Neuronal stem cell (in vitro differentiated cells): ENCODE data around the gene FUBP3.

ENCODE experiments used
- DNase-seq: peaks from one replicate; pipeline ENCODE4 v3.0.0-alpha.2; 2013; ENCODE audit warnings: low spot score
- H2AFZ ChIP-seq: one replicate; pipeline ENCODE4 v1.6.1; 2013; ENCODE audit warnings: mild to moderate bottlenecking, low read length, inconsistent platforms
- H2AK5ac ChIP-seq: 2 replicates; pipeline ENCODE4 v1.6.1; 2013; ENCODE audit warnings: low read depth, mild to moderate bottlenecking, inconsistent platforms, low read length, moderate library complexity, mixed read lengths
- H2BK120ac ChIP-seq: 2 replicates; pipeline ENCODE4 v1.6.1; 2013; ENCODE audit warnings: low read depth, mild to moderate bottlenecking, inconsistent platforms, low read length, moderate library complexity, mixed read lengths
- H2BK12ac ChIP-seq: one replicate; pipeline ENCODE4 v1.6.1; 2013; ENCODE audit warnings: low read length, inconsistent platforms
- H2BK15ac ChIP-seq: 2 replicates; pipeline ENCODE4 v1.6.1; 2013; ENCODE audit warnings: mild to moderate bottlenecking, low read length, inconsistent platforms, mixed read lengths
- H2BK5ac ChIP-seq: one replicate; pipeline ENCODE4 v1.6.1; 2013; ENCODE audit warnings: inconsistent platforms, mild to moderate bottlenecking, low read length, moderate library complexity
- H3K14ac ChIP-seq: one replicate; pipeline ENCODE4 v1.6.1; 2013; ENCODE audit warnings: low read length, inconsistent platforms
- H3K18ac ChIP-seq: 2 replicates; pipeline ENCODE4 v1.6.1; 2013; ENCODE audit warnings: low read length, inconsistent platforms
- H3K23ac ChIP-seq: 2 replicates; pipeline ENCODE4 v1.6.1; 2013; ENCODE audit warnings: low read depth, mild to moderate bottlenecking, mixed read lengths, low read length, inconsistent platforms; ENCODE audit not compliant: poor library complexity
- H3K27ac ChIP-seq: replicated peaks from 3 replicates; pipeline ENCODE4 v1.5.1; 2013; ENCODE audit warnings: low read length, inconsistent platforms
- H3K27me3 ChIP-seq, 3 experiments: 2 replicates each; pipeline ENCODE4 v1.6.1; 2013; ENCODE audit warnings: low read length in 3 of 3, mild to moderate bottlenecking in 2 of 3, inconsistent platforms in 1 of 3, low read depth in 1 of 3, mixed read lengths in 1 of 3, moderate library complexity in 1 of 3; ENCODE audit not compliant: control insufficient read depth in 3 of 3, insufficient read depth in 3 of 3
- H3K36me3 ChIP-seq, 2 donors: replicated peaks in 1 of 2; 2 replicates each; pipeline ENCODE4 v1.6.1; 2013; ENCODE audit warnings: low read length in 2 of 2; ENCODE audit not compliant: control insufficient read depth in 2 of 2, insufficient read depth in 2 of 2
- H3K4ac ChIP-seq: 2 replicates; pipeline ENCODE4 v1.6.1; 2013; ENCODE audit warnings: inconsistent platforms, mild to moderate bottlenecking, low read length, moderate library complexity
- H3K4me1 ChIP-seq, 2 donors: 1 replicate in 1 of 2; 2 replicates in 1 of 2; pipeline ENCODE4 v1.6.1; 2013; ENCODE audit warnings: low read length in 2 of 2, low read depth in 1 of 2; ENCODE audit not compliant: control insufficient read depth in 2 of 2, insufficient read depth in 1 of 2
- H3K4me2 ChIP-seq: one replicate; pipeline ENCODE4 v1.6.1; 2013; ENCODE audit warnings: mild to moderate bottlenecking, low read length, inconsistent platforms; ENCODE audit not compliant: insufficient read depth, poor library complexity, severe bottlenecking
- H3K4me3 ChIP-seq, 2 donors: 2 replicates each; pipeline ENCODE4 v1.5.1; 2013; ENCODE audit warnings: low read length in 2 of 2, mild to moderate bottlenecking in 2 of 2, inconsistent platforms in 1 of 2, moderate library complexity in 1 of 2
- H3K79me1 ChIP-seq: one replicate; pipeline ENCODE4 v1.6.1; 2013; ENCODE audit warnings: low read depth, mild to moderate bottlenecking, inconsistent platforms, low read length, moderate library complexity
- H3K9ac ChIP-seq: one replicate; pipeline ENCODE4 v1.6.1; 2013; ENCODE audit warnings: mild to moderate bottlenecking, low read depth, low read length, inconsistent platforms; ENCODE audit not compliant: poor library complexity
- H3K9me3 ChIP-seq, 2 donors: replicated peaks in 1 of 2; 2 replicates each; pipeline versions ENCODE3 to v1.6.1; 2013; ENCODE audit warnings: low read length in 2 of 2, mild to moderate bottlenecking in 2 of 2, inconsistent platforms in 1 of 2, low read depth in 1 of 2, mixed read lengths in 1 of 2, moderate library complexity in 1 of 2; ENCODE audit not compliant: control insufficient read depth in 2 of 2, insufficient read depth in 1 of 2
- H4K8ac ChIP-seq: one replicate; pipeline ENCODE4 v1.6.1; 2013; ENCODE audit warnings: low read depth, mild to moderate bottlenecking, inconsistent platforms, low read length, moderate library complexity
- H4K91ac ChIP-seq: one replicate; pipeline ENCODE4 v1.6.1; 2013; ENCODE audit warnings: low read length, low read depth, mild to moderate bottlenecking, inconsistent platforms; ENCODE audit not compliant: poor library complexity
- WGBS, 2 donors: extraction: QIAGEN DNeasy Blood & Tissue Kit; methylation state at CpG; one replicate each; pipeline ENCODE4 v1.1.7; 2013; ENCODE audit warnings: missing lambda C conversion rate in 2 of 2, mixed read lengths in 1 of 2; ENCODE audit not compliant: insufficient read length in 2 of 2, insufficient replicate concordance in 1 of 2; ENCODE audit errors: extremely low coverage in 2 of 2; 5-methylcytosine and 5-hydroxymethylcytosine counted together

FUBP3 gene

DNA sequence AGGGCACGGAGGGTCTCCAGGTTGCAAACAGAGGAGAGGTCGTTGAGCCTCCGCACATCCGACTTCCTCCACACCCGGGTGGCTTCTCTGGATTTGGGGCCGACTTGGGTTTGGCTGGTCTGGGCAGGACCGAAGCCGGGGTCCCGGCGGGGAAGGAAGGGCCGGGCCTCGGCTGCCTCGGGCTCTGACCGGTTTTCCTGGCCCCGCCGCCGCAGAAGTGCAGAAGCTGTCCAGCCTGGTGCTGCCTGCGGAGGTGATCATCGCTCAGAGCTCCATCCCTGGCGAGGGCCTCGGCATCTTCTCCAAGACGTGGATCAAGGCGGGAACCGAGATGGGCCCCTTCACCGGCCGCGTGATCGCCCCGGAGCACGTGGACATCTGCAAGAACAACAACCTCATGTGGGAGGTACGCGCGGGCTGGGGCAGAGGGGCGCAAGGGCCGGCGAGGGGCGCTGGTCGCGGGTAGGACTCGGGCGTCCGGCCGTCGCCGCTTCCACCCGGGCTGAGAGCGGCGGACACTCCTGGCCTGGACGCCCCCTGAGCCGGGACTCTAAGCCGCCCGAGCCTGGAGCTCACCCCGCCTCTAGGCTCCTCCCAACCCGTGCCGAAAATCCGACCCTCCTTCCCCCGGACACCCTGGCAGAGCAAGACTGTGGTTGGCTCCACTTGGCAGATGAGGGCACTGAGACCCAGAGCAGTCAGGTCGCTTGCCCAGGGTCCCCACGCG is 87.2 kb downstream of the FUBP3 start:
- Histone ChIP-seq H3K9ac (no peak overlapping the region), H3K9me3 (peaks cover 0 to 2% of the 10 kb centered on the region in 2 donors), H3K4me1 (peaks cover 3 to 20% of the 10 kb centered on the region in 2 donors), H2BK5ac (no peak overlapping the region), H2AFZ (peak overlapping the region; percentile 39), H2BK120ac (no peak overlapping the region), H3K79me1 (no peaks in the 10 kb centered on the region), H3K23ac (peak overlapping the region; percentile 46), H3K4me3 (no peak overlapping the region), H4K8ac (no peak overlapping the region), H3K36me3 (no peaks in the 10 kb centered on the region), H2BK15ac (peak overlapping the region; percentile 62), H3K14ac (no peak overlapping the region), H2BK12ac (peak overlapping the region; percentile 60), H3K4me2 (peak overlapping the region; percentile 50), H3K18ac (peak overlapping the region; percentile 73), H4K91ac (no peak overlapping the region), H3K27me3 (peaks cover 49 to 91% (median 78%) of the 10 kb centered on the region in 3 experiments), H3K4ac (no peak overlapping the region), H3K27ac (no peak overlapping the region), H2AK5ac (peak overlapping the region; percentile 24)
- no CpG with 5 or more reads among the region's 60 CpGs for WGBS, 2 donors
- DNase-seq, result no peak

DNA sequence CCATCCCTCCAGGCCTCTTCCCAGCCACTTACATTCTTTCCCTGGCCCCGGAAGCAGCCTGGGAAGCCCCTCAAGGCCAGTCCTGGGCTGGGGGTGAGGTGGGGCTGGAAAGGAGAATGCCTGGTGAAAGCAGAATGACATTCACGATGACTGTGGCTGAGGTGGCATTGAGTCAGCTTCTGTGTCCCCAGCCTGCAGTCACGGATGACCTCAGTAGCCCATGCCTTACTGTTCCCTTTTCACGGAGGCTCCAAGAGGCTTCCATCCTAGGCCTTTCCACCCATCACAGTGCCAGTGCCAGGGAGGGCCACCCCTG is 87.7 kb downstream of the FUBP3 start:
- Histone ChIP-seq H4K91ac (no peak overlapping the region), H2AFZ (no peak overlapping the region), H3K27me3 (peaks cover 44 to 91% (median 73%) of the 10 kb centered on the region in 3 experiments), H3K9me3 (peaks cover 0 to 2% of the 10 kb centered on the region in 2 donors), H3K9ac (no peak overlapping the region), H2AK5ac (peak overlapping the region; percentile 24), H3K79me1 (no peaks in the 10 kb centered on the region), H2BK15ac (peak overlapping the region; percentile 62), H3K4me3 (no peak overlapping the region), H3K14ac (no peak overlapping the region), H3K27ac (no peak overlapping the region), H2BK120ac (no peak overlapping the region), H3K4me1 (peaks cover 3 to 17% of the 10 kb centered on the region in 2 donors), H4K8ac (no peak overlapping the region), H3K23ac (peak overlapping the region; percentile 46), H2BK5ac (no peak overlapping the region), H3K4me2 (no peak overlapping the region), H2BK12ac (no peak overlapping the region), H3K18ac (peak overlapping the region; percentile 73), H3K4ac (no peak overlapping the region), H3K36me3 (no peaks in the 10 kb centered on the region)
- WGBS, 2 donors, result no CpG with 5 or more reads among the region's 4 CpGs
- DNase-seq, result no peak

DNA sequence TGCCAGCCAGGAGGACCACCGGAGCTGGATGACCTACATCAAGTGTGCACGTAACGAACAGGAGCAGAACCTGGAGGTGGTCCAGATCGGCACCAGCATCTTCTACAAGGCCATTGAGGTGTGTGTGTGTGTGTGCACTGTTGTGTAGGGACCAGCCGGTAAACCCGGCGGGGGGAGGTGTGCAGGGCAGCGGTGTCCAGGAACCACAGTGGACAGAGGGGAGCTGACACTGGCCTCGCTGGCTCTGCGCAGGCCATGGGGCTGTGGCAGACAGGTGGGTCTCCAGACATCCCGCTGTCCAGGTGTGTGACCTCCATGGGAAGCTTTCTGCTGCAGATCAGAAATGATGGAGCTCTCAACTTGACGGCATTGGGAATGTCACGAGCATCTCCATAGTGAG is 88.8 kb downstream of the FUBP3 start:
- Histone ChIP-seq H2AFZ (no peak overlapping the region), H3K9me3 (no peaks in the 10 kb centered on the region), H3K4ac (no peak overlapping the region), H4K8ac (no peak overlapping the region), H3K23ac (peak overlapping the region; percentile 56), H3K4me3 (no peak overlapping the region), H2BK120ac (no peak overlapping the region), H3K4me2 (no peak overlapping the region), H3K27ac (no peak overlapping the region), H2BK5ac (no peak overlapping the region), H2BK12ac (no peak overlapping the region), H3K18ac (no peak overlapping the region), H3K4me1 (peaks cover 3 to 12% of the 10 kb centered on the region in 2 donors), H3K14ac (no peak overlapping the region), H4K91ac (no peak overlapping the region), H3K79me1 (no peaks in the 10 kb centered on the region), H2BK15ac (no peak overlapping the region), H3K27me3 (peaks cover 33 to 89% (median 61%) of the 10 kb centered on the region in 3 experiments), H3K36me3 (no peaks in the 10 kb centered on the region), H3K9ac (no peak overlapping the region), H2AK5ac (no peak overlapping the region)
- WGBS, 2 donors, result no CpG with 5 or more reads among the region's 13 CpGs
- DNase-seq, result no peak

DNA sequence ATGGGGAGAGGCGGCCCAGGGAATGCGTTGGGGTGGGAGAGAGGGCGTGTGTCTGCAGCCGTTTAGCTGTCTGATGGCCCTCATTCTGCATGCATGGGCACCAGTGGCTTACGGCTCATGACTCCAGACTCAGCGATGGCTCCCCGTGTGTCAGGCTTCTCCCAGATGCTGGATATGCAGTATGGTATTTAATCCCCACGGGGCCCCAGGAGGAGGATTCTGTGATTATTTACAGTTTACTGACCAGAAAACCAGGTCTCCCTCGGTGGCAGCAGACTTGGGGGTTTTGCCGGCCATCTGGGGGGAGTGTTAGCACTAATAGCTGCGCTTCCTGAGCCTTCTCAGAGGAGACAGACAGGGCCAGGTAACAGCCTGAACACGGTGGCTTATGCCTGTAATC is 89.3 kb downstream of the FUBP3 start:
- Histone ChIP-seq H3K9me3 (no peaks in the 10 kb centered on the region), H3K18ac (no peak overlapping the region), H4K91ac (no peak overlapping the region), H3K4me1 (peaks cover 3 to 12% of the 10 kb centered on the region in 2 donors), H2AFZ (no peak overlapping the region), H2AK5ac (no peak overlapping the region), H3K9ac (no peak overlapping the region), H2BK5ac (no peak overlapping the region), H3K36me3 (no peaks in the 10 kb centered on the region), H2BK120ac (no peak overlapping the region), H2BK12ac (no peak overlapping the region), H3K4me2 (no peak overlapping the region), H3K4me3 (no peak overlapping the region), H4K8ac (no peak overlapping the region), H2BK15ac (no peak overlapping the region), H3K4ac (no peak overlapping the region), H3K27ac (no peak overlapping the region), H3K79me1 (no peaks in the 10 kb centered on the region), H3K23ac (no peak overlapping the region), H3K14ac (no peak overlapping the region), H3K27me3 (peaks cover 28 to 84% (median 57%) of the 10 kb centered on the region in 3 experiments)
- no peak for DNase-seq
- no CpG with 5 or more reads among the region's 12 CpGs for WGBS, 2 donors
